ENCODE data around the gene TTLL10. TPM values are rescaled to one million over a fixed set of nuclear protein-coding genes. Genes with fewer than 3 reads are reported as not detected.

Gene TTLL10
- polyA plus RNA-seq, 1 experiment, result not detected

GRCh38 chr1:1217621-1218523, 44.2 kb downstream of the TTLL10 start:
- ChIA-PET POLR2A (interaction anchor here (0.6 kb wide), 1 partner anchor 121 kb away, joined by 4 read pairs; no protein-coding TSS in a partner anchor), CTCF (no interaction called here)
- no peak for TF ChIP-seq CTCF (IDR thresholded peaks at IDR 0.05; ENCODE audit: low read depth, low read length)
- Histone ChIP-seq H3K9me3 (ENCODE audit: control insufficient read depth, insufficient read depth, low read length) (peaks cover 14% of the 10 kb centered on the region; the same call in 1 of the 2 replicates), H3K4me3 (ENCODE audit: low read depth, low read length) (no peak overlapping the region), H3K27me3 (ENCODE audit: control insufficient read depth, insufficient read depth, low read length) (no peaks in the 10 kb centered on the region), H3K27ac (ENCODE audit: low read depth, low read length) (no peak overlapping the region)
- DNase-seq (ENCODE audit: low read depth, low spot score), result no peak

DNA sequence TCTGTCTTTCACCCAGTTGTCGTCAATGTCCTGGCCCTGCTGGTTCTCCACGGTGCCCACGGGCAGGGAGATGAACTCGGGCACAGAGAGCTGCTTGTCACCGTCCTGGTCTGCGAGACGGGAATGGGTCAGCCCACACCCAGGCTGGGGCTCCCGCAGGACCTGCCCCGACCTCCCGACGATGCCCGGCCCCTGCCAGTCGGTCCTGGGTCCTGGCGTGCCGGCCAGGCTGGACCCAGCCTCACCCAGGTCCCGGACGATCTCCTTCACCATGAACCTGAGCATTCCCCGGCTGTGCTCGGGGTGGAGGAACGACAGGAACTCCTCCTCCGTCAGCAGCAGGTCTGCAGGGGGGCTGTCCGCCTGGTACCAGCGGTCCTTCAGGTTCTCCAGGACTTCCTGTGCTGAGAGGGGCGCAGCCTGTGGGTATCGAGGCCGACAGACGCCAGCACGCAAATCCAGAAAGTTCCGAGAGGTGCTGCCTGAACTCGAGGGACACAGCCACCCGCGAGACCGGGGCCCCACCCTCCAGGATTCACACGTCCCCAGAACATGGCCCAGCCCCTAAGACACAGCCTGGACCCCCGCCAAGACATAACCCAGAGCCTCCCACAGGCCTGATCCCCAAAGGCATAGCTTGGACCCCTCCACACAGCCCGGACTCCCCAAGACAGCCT, 45.0 kb downstream of the TTLL10 start:
- Histone ChIP-seq H3K4me3 (ENCODE audit: low read depth, low read length) (no peak overlapping the region), H3K9me3 (ENCODE audit: control insufficient read depth, insufficient read depth, low read length) (peaks cover 14% of the 10 kb centered on the region; the same call in 1 of the 2 replicates), H3K27ac (ENCODE audit: low read depth, low read length) (no peak overlapping the region), H3K27me3 (ENCODE audit: control insufficient read depth, insufficient read depth, low read length) (no peaks in the 10 kb centered on the region)
- ChIA-PET CTCF (no interaction called here), POLR2A (no interaction called here)
- TF ChIP-seq CTCF (IDR thresholded peaks at IDR 0.05; ENCODE audit: low read depth, low read length), result no peak
- no peak for DNase-seq (ENCODE audit: low read depth, low spot score)

- no peak for TF ChIP-seq CTCF (IDR thresholded peaks at IDR 0.05; ENCODE audit: low read depth, low read length)
- ChIA-PET POLR2A (no interaction called here), CTCF (no interaction called here)
- Histone ChIP-seq H3K4me3 (ENCODE audit: low read depth, low read length) (no peak overlapping the region), H3K27me3 (ENCODE audit: control insufficient read depth, insufficient read depth, low read length) (no peaks in the 10 kb centered on the region), H3K27ac (ENCODE audit: low read depth, low read length) (no peak overlapping the region), H3K9me3 (ENCODE audit: control insufficient read depth, insufficient read depth, low read length) (peaks cover 14% of the 10 kb centered on the region; the same call in 1 of the 2 replicates)
- no peak for DNase-seq (ENCODE audit: low read depth, low spot score)
Measured at GRCh38 chr1:1219341-1219740, 45.7 kb downstream of the TTLL10 start.

DNA sequence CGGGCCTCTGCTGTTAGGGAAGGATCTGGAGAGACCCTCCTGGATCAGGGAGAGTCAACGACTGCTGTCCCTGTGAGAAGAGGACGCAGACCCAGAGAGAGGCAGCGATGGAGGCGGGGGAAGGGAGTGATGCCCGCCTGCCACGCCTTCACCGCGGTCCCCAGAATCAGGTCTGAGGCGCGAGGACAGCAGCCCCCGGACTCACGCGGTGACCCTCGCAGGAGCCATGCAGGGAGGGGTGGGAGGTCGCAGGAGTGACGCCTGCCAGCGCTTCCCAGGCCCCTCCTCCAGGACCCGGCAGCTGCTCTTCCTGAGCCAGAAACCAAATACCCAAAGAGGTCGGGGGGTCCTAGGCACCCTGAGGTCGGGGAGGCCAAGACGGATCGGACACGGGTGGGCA, 46.5 kb downstream of the TTLL10 start:
- CTCF ChIA-PET, result no interaction called here
- DNase-seq (ENCODE audit: low read depth, low spot score), result no peak
- TF ChIP-seq CTCF (IDR thresholded peaks at IDR 0.05; ENCODE audit: low read depth, low read length), result no peak
- Histone ChIP-seq H3K27me3 (ENCODE audit: control insufficient read depth, insufficient read depth, low read length) (no peaks in the 10 kb centered on the region), H3K27ac (ENCODE audit: low read depth, low read length) (no peak overlapping the region), H3K9me3 (ENCODE audit: control insufficient read depth, insufficient read depth, low read length) (peaks cover 14% of the 10 kb centered on the region; the same call in 1 of the 2 replicates), H3K4me3 (ENCODE audit: low read depth, low read length) (no peak overlapping the region)
- POLR2A ChIA-PET, result no interaction called here
